Left renal pelvis (tissue), 4 donors: ENCODE measurements around the gene SLC46A3. TPM values are rescaled to one million over a fixed set of nuclear protein-coding genes. Genes with fewer than 3 reads are reported as not detected.
"Not testable (repeated sequence)": the region's sequence is repeated elsewhere in the genome, so short reads cannot be mapped to it uniquely, and the experiment has no call there.

Experiments
- DNase-seq, 4 donors: peaks; one replicate each; pipeline ENCODE4 v3.0.0-alpha.2; 2013; ENCODE audit warnings: low read depth in 4 of 4, low spot score in 3 of 4
- polyA plus RNA-seq, 4 donors: library from polyadenylated mRNA; unstranded; fragments of 120-200 nt; gene quantifications; one replicate each; pipeline ENCODE4 v1.2.1, GENCODE V29; 2013; ENCODE audit not compliant: insufficient read length in 4 of 4

Gene SLC46A3
- polyA plus RNA-seq, 4 donors = 2.4 to 4.2 (median 2.7) TPM

DNA sequence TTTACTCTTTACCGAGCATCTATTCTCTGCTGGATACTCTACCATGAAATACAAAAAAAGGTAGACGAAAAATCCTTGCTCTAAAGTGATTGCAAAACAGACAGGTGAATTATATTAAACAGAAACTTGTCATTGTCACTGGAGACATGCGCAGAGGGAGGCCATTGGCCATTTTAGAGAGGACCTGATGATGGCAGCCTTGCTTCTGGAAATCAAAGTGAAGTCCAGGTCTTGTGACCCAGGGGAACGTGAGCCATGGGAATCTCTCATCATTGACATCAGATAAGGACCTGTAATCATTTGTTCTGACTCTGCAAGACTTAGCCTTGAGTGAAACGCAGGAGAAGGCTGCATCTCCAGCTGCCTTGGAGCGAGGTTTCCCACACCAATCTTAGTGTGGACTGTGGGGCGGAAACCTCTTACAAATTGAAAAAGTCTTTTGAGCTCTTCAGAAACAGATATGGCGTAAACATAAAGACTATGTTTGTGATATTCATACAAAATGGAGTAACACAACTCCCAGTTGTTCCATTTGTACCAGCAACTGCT is 16.8 kb upstream of the SLC46A3 start:
- DNase-seq = no peak

DNA sequence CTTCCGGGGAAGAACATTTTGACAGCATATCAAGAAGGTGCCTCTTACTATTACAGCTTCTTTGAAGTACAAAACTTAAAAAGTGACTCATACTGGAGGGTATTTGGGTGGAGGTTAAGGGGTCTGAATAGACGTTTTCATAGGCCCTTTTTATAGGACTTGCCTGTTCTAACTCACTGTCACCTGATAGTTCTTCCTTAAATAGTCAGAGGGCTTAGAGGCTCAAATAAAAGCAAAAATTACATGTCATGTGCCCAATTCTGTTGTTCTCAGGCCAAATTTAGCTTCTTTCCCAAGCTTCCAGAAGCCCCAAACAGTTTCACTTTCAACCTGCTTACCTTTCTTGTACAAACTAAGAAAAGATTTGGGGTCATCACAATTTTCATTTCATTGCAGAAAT is 16.1 kb upstream of the SLC46A3 start:
- no peak for DNase-seq

DNA sequence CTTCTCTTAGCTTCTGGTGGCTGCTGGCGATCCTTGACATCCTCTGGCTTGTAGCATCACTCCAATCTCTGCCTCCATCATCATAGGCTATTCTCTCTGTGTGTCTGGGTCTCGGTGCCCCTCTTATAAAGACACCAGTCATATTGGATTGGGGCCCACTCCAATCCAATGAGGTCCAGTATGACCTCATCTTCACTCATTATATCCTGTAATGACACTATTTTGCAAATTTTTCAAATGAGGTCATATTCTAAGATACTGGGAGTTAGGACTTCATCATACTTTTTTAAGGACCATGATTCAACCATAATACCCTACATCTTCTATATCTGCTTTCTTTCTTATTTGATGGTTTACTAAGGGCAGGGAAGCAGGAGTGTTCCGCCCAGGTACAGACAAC is 12.0 kb upstream of the SLC46A3 start:
- no peak for DNase-seq

DNA sequence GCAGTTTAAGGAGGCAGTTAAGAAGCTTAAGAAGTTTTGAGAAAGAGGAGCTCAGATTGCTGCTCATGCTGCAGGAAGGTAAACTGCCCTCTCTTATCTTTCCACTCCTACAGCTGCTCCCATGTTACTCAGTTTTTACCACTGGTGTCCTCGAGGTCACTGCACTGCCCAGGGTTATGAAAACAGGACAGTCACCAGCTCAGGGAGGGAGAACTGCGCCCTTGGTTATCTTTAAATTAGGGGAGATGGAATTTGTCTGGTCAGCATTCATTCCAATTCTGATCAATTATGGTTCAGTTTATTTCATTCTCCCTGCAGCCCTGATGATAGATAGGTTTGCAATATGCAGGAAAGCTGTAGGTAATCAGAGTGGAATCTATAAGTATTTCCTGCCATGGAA is 10.8 kb upstream of the SLC46A3 start:
- DNase-seq = no peak

DNA sequence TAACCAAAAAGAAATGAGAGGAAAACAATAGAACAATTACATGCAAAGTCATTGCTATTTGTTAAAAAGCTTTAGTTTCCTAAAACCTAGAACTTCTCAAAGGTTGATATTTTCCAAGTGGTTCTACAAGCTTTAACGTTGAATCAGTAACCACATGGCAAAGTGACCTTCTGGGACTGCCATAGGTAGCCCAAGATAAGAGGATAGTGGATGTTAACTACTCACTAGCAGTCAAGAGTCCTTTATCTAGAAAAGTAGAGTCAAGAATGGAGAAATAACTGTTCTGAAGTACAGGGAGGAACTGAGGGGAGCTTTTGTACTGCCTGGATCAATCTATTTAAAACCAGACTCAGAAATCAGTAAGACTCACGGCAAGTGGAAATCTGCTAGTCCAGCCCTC is 9.9 kb upstream of the SLC46A3 start:
- DNase-seq = no peak

DNA sequence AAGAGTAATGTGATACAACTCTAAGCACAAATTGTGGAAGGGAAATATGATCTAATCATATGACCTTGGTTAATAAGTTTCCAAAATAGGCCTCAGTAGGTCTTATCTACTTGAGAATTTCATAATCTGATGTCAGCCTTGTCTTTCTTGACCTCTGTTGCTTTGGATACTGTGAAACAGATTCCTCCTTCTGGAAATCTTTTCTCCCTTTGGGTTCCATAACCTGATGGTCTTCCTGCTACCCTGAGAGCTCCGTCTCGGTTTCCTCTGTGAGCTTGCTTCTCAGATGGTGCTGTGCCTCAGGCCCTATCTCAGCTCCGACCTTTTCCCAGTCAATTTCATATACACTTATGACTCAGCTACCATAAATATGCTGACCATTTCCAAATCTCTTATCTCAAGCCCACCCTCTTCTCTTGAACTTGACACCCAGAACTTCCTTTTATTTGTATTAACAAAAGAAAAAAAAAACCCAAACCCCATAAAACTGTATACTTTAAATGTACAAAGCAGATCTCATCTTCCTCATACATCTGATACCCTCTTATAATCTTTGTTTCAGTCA is 6.4 kb upstream of the SLC46A3 start:
- DNase-seq = no peak

DNA sequence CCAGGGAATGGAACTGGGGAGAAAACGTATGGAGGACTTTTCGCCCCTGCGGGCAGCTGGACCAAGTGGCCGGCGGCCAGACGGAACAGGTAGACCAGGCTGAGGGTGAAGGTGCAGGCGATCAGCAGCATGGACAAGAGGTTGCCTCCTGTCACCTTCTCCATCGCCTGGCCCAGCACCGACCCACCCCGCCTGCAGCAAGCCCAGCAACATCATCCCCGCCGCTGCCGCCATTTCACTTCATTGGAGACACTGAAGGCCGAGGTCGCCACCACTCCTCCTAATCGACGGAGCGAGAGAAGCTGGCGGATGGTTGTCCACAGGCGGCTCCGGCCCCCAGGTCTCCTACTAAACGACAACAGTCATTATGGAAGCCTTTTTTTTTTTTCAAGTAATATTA is 5.0 kb upstream of the SLC46A3 start:
- no peak for DNase-seq

DNA sequence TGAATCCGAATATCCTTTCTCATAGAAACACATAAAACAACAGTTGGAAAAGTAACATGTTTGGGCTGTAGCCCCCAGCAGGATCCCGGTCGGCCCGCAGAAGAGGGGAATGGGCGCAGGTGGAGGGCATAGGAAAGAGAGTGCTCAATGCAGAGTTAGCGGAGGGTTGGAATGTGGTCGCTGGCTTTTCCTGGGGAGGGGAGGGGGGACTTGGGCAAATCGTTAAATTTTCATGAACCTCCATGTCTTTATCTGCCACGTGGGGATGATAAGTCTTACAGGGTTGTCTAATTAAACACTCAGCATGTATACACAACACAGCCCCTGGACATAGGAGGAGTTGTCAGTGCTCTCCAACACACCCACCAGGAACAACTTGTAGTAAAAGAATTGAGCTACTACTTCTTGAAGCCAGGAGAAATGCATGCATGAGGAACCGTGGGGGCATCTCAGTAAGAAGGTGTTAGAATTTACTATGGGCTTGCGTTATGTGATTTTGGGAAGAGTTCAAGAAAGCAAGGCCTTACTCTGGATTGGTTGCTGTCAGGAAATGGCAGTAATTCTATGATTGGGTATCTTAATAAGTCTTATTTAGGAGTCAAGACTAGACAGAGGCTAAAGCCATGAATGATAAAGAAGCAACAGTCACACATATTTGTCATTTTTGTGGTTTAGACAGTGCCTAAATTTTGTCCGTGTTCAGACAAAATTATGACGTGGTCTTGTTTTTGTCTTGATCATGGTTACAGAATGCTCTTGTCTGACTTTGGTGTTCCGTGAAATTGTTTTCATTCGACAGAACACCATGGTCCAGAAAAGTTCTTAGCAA is 671 bp upstream of the SLC46A3 start:
- no peak for DNase-seq

DNA sequence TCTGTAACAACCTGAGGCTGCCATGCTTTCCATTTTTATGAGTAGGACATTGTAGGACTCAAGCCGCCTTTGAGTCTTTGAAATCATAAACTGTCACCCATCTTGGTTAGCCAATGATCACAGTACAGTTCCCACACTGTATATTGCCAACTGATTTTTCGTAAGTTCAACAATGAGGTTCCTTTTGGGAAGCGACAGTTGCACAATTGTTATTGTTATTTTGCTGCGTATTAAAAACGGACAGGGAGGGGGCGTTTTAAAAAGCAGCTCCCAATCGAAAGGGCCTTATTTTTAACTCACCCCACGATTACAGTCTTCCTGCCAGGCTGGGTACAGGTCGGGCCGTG is 601 bp downstream of the SLC46A3 start:
- DNase-seq = no peak

DNA sequence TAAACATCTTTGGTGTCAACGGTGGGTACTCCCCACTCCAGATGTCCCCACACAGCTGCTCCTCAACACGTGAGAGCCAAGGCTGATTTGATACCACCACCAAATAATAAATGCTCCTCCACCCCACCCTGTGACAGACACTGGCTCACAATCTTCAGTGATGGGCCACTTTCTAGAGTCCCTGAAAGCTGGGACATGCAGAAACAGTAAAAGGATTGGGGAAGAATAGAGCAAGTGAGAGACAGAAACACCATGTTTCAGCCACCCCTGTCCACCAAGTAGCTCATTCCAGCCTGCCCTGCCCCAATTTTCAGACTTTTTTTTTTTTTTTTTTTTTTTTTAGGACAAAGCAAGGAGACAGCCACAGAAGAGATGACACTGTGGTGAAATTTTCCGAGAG is 1.6 kb downstream of the SLC46A3 start:
- no peak for DNase-seq

DNA sequence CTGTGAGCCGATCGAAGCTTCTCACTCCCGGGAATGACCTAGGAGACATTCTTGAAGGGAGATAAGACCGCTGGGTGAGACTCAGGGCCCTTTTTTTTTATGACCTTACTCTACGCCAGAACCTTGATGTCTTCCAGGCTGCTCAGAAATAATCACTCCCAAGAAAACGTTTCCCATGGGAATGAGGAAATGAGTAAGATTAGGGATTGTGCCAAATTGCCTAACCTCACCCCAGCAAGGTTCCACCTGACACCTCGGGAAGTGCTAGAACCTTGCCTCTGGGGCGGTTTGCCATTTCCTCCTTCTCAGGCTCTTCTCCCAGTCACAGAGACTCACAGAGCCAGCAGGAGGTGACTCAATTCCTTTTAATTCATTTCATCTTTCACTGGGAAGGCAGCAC is 2.3 kb downstream of the SLC46A3 start:
- no peak for DNase-seq

DNA sequence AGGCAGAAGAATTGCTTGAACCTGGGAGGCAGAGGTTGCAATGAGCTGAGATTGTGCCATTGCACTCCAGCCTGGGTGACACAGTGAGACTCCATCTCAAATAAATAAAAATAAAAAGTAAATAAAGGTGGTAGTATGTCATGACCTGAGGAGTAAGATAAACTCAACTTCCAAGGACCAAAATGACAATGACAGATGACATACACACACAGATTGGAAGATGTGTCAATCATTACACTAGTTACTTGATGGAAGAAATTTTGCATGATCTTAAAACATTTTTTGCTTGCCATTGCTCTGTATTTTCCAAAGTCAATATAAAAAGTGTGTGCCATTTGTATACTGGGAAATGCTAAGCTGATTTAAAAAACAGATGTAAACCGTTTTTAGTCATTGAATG is 4.1 kb downstream of the SLC46A3 start:
- DNase-seq = no peak

DNA sequence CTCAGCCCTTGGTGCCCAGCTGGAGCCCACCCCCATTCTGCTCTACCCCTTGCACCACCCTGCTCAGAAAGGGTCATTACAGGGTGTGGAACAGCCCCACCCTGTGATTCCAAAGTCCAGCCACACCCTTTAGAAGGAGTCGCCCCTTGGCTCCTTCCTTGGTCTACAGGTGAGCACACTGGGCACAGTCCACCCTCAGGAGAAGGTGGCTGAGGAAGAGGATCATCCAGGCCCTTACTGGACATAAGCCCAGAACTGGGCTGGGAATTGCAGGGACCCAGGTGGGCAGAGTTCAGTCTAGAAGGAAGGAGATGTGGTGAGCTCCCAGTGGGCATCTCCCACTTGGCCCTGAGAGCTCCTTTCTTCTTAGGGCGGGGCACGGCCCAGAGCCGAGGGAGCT is 8.6 kb downstream of the SLC46A3 start:
- no peak for DNase-seq

DNA sequence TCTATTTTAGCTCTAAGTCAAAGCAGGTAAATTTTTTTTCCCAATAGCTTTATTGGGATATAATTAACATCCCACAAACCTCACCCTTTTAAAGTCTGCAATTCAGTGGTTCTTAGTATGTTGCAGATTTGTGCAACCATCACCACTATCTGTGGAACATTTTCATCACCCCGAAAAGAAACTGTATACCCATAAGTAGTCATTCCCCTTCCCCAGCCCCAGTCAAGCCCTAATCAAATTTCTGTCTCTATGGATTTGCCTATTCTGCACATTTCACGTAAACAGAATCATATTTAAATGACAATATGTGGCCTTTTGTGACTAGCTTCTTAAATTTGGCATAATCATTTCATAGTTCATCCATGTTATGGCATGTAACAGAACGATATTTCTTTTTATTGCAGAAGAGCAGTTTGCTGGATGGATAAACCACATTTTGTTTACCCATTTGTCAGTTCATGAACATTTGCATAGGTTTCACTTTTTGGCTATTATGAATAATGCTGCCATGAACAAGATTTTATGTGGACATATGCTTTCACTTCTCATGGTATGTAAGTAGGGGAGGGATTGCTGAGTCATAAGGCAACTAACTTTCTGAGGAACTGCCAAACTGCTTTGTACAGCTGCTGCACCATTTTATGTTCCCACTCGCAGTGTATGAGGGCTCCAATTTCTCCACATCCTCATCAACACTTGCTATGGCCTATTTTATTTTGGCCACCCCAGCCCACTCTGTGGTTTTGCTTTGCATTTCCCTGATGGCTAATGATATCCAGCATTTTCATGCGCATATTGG is 10.9 kb downstream of the SLC46A3 start:
- no peak for DNase-seq

DNA sequence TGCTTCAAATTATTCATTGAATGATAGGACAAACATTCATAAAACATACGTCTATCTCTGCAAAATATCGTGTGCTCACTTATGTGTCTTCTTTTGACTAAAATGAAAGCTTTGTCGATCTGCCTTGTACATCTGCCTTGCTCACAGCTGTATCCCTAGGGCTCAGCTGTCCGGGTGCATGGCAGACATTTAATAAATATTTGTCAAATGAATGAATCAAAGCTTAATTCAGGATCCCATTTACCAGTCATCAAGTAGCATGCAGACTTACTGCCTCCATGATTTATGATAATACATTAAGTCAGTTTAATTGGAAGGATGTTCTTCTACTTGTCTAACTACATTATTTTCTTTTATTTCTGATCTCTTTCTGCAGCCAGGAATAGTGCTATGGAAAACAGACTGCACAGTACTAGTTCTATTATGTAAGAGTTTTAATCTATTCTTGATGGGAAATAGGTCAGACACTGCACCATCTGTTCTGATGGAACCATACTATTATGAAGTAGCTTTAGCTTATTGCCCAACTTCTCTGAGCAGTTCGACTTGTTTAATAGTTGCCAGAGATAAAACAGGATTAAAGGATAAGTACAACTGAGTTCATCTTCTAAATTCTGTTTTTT is 13.2 kb downstream of the SLC46A3 start:
- no peak for DNase-seq

DNA sequence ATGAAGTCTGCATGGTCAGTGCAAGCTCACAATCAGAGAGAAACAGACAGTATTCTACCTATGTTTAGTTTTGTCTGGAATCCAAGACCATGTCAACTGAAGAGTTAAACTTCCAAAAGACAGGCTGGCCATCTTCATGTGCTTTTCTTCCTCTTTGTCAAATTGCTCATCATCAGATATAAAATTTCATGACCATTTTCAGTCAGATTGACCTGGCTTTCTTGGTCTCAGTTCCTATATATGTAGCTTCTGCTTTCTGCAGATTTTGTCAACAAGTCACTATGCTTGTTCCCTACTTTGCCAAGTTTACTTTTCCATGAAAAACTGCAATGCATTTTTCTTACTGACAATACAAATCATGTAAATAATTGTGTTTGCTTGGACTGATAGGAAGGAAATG is 13.9 kb downstream of the SLC46A3 start:
- DNase-seq = no peak

DNA sequence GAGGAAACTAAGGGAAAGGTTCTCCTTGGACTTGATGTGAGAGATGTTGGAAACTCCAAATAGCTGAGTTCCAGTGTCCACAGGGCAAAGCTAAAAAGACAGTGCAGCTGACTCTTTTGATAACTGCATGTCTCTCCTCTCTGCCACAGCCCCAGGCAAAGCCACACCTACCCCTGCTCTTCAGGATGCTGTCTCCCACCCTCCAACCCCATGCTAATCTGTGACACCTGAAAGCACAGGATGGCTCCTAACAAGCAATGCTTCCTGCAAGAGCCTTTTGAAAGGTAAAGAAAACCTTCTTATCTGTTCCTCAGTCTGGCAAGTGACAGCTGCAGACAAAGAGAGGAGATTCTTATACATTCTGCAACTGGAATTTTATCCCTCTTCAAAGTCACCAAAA is 14.5 kb downstream of the SLC46A3 start:
- no peak for DNase-seq

DNA sequence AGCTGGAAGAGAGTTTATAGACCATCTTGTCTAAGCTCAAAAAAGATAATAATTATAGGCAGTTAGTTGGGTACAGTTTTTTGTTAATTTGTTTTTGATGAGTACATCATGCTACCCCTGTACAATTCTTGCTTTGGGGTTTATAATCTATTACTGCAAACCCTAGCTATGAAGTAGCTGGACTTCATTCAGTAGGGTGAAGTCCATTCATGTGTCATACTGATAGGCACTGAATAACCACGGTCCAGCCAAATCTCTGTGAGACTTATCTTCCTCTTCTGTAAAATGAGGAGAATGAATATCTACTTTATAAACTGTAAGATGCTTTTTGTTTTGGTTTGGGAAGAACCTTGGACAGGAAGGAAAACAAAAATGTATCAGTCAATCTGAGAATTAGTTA is 19.5 kb downstream of the SLC46A3 start:
- DNase-seq = no peak

DNA sequence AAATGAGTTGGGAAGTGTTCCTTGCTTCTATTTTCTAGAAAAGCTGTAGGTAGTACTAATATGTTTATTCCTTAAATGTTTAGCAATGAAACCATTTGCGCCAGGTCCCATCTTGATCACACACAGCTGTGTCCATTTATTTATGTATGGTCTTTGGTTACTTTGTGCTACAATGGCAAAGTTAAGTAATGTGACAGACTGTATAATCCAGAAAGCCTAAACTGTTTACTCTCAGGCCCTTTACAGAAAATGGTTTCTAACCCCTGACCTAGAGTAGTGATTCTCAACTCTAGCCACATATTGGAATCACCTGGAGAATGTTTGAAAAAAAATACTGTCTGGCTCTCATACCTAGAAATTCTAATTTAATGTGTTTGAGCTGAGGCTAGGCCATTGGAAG is 21.3 kb downstream of the SLC46A3 start:
- DNase-seq = no peak

DNA sequence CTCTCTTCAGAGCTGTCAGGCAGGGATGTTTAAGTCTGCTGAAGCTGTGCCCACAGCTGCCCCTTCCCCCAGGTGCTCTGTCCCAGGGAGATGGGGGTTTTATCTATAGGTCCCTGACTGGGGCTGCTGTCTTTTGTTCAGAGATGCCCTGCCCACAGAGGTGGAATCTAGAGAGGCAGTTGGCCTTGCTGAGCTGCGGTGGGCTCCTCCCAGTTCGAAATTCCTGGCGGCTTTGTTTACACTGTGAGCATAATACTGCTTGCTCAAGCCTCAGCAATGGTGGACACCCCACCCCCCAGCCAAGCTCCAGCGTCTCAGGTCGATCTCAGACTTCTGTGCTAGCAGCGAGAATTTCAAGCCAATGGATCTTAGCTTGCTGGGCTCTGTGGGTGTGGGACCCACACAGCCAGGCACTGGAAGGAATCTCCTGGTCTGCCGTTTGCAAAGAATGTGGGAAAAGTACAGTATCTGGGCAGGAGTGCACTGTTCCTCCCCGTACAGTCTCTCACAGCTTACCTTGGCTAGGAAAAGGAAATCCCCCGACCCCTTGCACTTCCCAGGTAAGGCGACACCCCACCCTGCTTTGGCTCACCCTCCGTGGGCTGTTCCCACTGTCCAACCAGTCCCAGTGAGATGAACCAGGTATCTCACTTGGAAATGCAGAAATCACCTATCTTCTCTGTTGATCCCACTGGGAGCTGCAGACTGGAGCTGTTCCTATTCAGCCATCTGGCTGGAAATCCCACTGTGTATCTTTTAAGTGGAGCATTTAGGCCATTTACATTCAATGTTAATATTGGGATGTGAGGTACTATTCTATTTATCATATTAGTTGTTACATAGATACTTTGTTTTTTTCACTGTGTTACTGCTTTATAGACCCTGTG is 24.9 kb downstream of the SLC46A3 start:
- not testable (repeated sequence) for DNase-seq
